ENCODE results near the gene TAX1BP1.

TAX1BP1 gene

DNA sequence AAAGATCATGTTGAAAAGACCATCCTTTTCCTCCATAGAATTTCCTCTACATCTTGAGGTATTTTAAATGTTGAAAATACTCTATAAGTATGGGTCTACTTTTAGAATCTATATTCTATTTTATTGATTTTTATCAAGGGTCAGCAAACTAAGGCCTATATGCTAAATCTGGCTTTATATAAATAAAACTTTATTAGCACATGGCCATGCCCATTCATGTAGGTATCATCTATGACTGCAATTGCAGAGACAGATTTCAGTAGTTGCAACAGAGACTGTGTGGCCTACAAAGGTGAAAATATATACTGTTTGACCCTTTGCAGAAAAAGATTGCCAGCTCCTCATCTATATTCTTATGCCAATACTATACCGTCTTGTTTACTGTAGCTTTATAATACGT is 72.7 kb downstream of the TAX1BP1 start:
- TF ChIP-seq, protein P1, sequence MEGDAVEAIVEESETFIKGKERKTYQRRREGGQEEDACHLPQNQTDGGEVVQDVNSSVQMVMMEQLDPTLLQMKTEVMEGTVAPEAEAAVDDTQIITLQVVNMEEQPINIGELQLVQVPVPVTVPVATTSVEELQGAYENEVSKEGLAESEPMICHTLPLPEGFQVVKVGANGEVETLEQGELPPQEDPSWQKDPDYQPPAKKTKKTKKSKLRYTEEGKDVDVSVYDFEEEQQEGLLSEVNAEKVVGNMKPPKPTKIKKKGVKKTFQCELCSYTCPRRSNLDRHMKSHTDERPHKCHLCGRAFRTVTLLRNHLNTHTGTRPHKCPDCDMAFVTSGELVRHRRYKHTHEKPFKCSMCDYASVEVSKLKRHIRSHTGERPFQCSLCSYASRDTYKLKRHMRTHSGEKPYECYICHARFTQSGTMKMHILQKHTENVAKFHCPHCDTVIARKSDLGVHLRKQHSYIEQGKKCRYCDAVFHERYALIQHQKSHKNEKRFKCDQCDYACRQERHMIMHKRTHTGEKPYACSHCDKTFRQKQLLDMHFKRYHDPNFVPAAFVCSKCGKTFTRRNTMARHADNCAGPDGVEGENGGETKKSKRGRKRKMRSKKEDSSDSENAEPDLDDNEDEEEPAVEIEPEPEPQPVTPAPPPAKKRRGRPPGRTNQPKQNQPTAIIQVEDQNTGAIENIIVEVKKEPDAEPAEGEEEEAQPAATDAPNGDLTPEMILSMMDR (IDR thresholded peaks at IDR 0.05), result no peak

DNA sequence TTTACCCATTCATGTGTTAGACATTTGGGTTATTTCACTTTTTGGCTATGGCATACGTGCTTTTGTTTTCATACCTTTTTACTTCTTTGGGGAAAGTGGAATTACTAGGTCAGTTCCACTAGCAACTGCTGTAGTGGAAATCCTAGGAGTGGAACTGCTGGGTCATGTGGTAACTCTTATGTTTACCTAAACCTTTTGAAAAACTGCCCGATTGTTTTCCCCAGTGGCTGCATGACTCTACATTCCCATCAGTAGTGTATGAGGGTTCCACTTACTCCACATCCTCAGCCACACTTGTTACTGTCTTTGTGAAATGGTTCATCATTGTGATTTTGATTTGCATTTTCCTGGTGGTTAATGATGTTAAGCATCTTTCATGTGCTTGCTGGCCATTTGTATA is 82.3 kb downstream of the TAX1BP1 start:
- TF ChIP-seq, protein P1 (IDR thresholded peaks at IDR 0.05), result no peak

DNA sequence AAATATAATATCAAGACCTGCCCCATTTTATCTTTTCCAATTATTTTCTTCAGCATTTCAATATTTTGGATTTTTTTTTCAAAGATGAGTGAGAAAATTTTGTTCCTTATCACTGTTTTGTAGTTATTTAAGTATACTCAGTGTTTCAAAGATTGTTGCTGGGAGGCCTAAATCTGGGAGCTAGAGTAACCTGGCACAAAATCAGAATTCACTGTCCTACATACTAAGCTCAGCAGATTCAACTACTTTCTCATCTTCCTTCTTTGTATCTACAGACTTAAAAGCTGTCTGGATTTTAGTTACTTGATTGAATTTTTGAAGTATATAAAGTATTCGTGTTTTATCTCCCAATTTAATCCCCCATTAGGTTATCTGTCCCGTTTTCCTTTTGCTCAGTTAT is 85.9 kb downstream of the TAX1BP1 start:
- TF ChIP-seq, protein P1 (IDR thresholded peaks at IDR 0.05), result no peak

DNA sequence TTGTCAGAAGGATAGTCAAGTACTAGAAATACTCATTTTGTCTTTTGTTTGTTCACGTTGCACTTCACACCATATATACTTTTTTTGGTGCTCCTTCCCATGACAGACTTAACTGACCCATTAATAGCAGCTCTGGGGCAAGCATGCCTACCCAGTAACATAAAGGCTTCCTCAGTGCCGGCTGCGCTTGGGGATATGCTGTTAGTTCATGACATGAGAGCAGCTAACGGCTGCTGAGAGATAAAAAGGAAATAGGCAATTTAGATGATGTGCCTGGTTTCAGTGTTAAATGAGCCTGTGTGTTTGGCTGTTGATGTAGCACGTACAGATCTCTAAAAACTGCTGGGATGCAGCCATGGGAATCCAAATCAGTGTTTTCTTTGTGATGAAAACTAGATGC is 86.4 kb downstream of the TAX1BP1 start:
- TF ChIP-seq, protein P1 (IDR thresholded peaks at IDR 0.05), result no peak

DNA sequence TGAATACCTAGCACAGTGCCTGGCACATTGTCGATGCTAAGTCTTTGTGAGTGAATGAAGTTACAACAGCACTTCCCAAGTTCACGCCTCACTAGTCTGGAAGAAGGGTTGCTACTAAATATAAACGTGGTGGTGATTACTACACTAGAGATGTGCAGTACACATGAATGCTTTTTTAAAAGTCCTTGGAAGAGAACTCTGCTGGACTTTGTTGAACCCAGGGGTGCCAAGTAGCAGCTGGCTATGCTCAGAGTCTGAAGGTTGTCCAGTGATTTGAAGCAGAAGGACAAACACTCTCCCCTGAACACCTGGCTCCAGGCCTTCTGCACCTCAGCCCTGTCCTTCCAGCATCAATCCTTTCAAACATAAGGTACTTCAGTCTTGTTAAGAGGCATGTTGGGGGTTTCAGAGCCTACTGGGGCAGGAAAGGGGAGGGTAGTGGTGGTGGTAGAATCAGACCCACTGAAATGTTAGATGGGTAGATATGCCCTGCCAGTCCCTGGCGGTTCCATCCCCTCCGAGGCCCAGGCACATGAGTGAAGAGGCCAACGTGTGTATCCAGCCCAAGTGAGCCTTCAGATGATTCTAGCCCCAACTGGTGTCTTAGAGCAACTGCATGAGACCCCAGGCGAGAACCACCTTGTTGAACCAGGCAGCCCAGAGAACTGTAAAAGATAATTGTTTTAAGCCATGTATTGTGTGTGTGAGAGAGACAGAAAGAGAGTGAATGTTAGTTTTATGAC is 94.4 kb downstream of the TAX1BP1 start:
- TF ChIP-seq, protein P1 (IDR thresholded peaks at IDR 0.05), result no peak

DNA sequence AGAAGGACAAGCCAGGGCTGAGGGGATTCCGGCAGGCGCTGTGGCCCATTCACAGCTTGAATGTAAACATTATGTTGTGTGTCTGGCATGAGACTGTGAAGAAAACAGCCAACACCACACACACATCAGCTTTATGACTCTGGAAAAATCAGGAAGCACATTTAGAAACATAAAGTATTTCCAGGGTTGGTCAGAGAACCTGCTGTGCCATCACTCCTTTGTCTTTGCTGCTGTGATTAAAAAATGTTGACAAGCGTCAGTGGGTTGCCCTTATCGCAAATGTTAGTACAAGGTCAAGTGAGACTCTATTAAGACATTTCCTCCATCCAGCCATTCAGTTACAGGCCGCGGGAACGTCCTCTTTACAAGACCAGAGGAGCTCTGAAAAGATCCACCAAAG is 95.4 kb downstream of the TAX1BP1 start:
- TF ChIP-seq, protein P1 (IDR thresholded peaks at IDR 0.05), result no peak

DNA sequence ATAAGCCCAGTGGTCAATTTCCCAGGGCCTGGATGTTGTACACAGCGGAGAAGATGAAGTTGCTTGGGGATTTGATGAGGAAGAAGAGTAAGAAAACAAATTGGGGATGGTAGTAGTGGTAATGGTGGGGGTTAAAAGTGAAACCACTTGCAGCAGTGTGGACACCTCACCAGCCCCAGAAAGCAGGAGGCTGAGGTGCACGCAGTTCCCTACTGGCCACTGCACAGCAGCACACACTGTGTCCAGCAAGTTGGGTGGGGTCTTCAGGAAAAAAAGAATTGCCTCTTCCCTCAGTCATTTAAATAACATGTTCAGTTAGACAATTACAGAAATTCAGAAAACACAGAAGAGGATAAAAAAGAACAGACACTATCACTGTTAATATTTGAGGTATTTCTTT is 96.6 kb downstream of the TAX1BP1 start:
- TF ChIP-seq, protein P1 (IDR thresholded peaks at IDR 0.05), result no peak

DNA sequence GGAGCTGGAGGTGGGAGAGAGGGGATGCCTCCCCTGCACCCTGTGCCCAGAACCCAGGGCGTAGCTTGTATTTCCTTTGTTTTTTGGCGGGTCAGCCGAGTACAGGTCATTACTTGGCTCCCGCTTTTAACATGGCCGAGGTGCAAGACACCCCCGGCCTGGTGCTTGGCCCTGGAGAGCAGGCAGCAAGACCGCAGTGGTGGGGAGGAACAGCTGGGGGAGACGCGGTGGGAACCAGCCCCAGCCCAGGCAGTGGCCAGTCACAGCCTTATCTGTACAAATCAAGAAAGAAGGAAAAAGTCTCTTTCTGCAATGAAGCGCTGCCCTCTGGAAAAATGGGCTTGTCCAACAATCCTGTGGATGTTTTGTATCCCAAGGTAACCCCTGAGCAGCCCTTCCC is 99.1 kb downstream of the TAX1BP1 start:
- TF ChIP-seq, protein P1 (IDR thresholded peaks at IDR 0.05), result no peak
